Memory B cell (primary cell): ENCODE measurements around the gene B3GNT5.
"Not testable (repeated sequence)": the region's sequence is repeated elsewhere in the genome, so short reads cannot be mapped to it uniquely, and the experiment has no call there.

ENCODE experiments used
- ATAC-seq: fragments of 150-1000 bp; cut with Tn5 transposase; 2 replicates; pipeline ENCODE4 v1.10.0; 2021; ENCODE audit warnings: low read depth, mild to moderate bottlenecking, moderate library complexity
- DNase-seq, 2 donors: peaks; one replicate each; pipeline ENCODE4 v3.0.0; 2022; ENCODE audit warnings: low spot score in 2 of 2
- H3K27ac Mint-ChIP-seq: one replicate; pipeline ENCODE4 v1.8.0; 2022; ENCODE audit warnings: mild to moderate bottlenecking, moderate library complexity, mixed read lengths
- H3K27me3 Mint-ChIP-seq: one replicate; pipeline ENCODE4 v1.8.0; 2022; ENCODE audit warnings: mixed read lengths
- H3K36me3 Mint-ChIP-seq: one replicate; pipeline ENCODE4 v1.8.0; 2022; ENCODE audit warnings: mild to moderate bottlenecking, mixed read lengths
- H3K4me1 Mint-ChIP-seq: one replicate; pipeline ENCODE4 v1.8.0; 2022; ENCODE audit warnings: mixed read lengths
- H3K4me3 Mint-ChIP-seq: one replicate; pipeline ENCODE4 v1.8.0; 2022; ENCODE audit warnings: mild to moderate bottlenecking, moderate library complexity, mixed read lengths
- H3K9me3 Mint-ChIP-seq: one replicate; pipeline ENCODE4 v1.8.0; 2022; ENCODE audit warnings: mixed read lengths

B3GNT5 gene

DNA sequence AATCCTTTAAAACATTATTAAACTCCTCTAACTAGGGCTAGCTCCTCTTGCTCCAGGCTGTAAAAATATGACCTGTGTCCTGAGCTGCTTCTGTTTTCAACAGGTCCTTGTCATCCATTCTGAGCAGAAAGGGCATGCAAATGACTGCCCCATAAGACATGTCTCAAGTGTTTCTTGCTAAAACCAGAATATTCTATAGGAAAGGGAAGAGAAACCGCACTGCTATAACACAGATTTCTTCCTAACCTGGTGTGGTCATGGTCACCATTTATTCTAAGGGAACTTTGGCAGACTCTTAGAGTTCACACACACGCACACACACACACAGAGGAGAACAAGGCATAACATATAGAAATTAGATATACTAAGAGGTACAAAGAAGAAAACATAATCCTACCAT lies 34.2 kb upstream of the B3GNT5 start:
- H3K9me3 Mint-ChIP-seq, result no peaks in the 10 kb centered on the region
- DNase-seq (no peak), ATAC-seq (no peak)
- no peaks in the 10 kb centered on the region for H3K36me3 Mint-ChIP-seq
- no peak overlapping the region for H3K27ac Mint-ChIP-seq
- H3K4me3 Mint-ChIP-seq, result no peak overlapping the region
- peaks cover 23% of the 10 kb centered on the region for H3K27me3 Mint-ChIP-seq
- H3K4me1 Mint-ChIP-seq, result peaks cover 4% of the 10 kb centered on the region

DNA sequence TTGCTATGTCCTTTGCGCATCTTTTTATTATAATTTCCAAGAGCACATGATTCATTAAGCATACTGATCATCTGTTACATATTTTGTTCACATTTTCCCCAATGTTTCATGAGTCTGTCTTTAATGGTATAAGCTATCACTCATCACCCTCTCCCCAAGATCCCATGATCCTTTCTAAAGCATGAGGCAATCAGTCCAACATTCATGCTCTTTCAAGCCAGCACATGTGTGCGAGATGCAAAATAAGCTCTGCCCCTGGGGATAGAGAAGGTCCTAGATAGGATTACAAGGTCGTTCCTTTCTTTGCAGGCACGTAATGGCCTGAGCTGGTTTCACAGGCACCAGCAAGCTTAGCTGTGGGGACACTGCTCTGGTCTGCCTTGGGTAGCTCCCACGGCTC lies 32.2 kb upstream of the B3GNT5 start:
- H3K36me3 Mint-ChIP-seq, result no peaks in the 10 kb centered on the region
- ATAC-seq (no peak), DNase-seq (no peak)
- H3K9me3 Mint-ChIP-seq, result no peaks in the 10 kb centered on the region
- peaks cover 22% of the 10 kb centered on the region for H3K27me3 Mint-ChIP-seq
- H3K4me1 Mint-ChIP-seq, result peaks cover 2% of the 10 kb centered on the region
- no peak overlapping the region for H3K27ac Mint-ChIP-seq
- no peak overlapping the region for H3K4me3 Mint-ChIP-seq

DNA sequence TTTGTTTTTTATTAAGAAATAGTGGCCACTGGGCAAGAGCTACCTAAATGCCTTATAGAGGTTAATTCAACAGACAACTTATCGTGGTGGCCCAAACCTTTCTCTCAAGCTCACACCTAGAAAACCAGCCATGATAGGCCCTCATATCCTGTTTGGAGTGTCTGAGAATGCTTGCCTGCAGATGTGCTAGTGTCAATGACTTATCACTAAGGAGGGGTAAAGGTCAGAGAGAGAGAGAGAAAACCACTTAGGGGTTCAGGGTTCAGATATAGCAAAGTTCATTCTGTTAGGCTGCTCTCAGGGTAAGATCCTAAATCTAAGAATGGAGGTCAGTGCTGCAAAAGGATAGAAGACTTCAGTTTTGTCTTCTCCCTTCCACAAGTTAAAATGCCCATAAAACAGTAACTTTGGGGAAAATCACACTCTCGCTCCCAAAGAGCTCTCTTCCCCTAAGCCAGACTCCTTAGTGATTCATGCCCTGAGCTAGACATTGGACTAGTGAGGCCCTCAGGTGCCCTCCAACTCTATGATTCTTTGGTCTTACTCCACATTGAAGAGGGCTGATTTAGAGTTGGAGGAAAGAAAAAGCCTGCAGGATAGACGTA lies 30.3 kb upstream of the B3GNT5 start:
- DNase-seq (no peak), ATAC-seq (no peak)
- no peaks in the 10 kb centered on the region for H3K9me3 Mint-ChIP-seq
- H3K4me1 Mint-ChIP-seq, result peaks cover 2% of the 10 kb centered on the region
- H3K4me3 Mint-ChIP-seq, result no peak overlapping the region
- peaks cover 20% of the 10 kb centered on the region for H3K27me3 Mint-ChIP-seq
- H3K27ac Mint-ChIP-seq, result no peak overlapping the region
- no peaks in the 10 kb centered on the region for H3K36me3 Mint-ChIP-seq

DNA sequence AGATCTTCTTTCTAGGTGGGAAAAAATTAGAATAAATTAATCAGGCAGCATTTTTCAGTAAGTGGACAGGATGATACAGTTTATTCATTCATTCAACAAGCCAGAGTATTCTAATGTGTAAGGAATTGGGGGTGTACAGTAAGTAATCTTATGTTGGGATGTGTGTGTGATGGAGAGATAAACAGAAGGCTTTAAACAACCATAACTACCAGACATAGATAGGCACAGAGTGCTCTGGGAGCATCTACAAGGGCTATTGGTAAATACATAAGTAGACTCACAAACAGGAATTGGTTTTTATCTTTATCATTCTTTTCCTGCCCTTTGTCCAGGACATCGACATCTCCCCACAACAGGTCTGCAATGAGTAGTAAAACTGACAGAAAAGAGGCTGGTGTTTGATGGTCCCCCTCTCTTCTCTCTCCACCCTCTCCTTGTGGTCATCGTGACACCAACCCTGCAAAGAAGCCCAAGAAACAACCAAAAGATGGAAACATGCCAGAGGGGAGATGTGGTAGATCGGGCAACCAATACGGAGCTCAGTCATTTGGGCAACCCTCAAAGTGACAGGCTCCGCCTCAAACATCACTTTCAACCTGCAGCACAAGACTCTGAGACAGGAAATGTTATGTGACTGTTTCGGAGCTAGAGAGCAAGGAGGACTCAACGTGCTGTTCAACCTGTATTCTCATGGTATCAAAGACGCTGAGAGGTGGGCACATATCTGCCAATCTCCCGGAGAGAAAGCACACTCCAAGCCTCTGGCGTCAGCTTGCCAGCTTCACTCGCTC lies 28.7 kb upstream of the B3GNT5 start:
- no peak overlapping the region for H3K4me3 Mint-ChIP-seq
- DNase-seq, result no peak
- no peaks in the 10 kb centered on the region for H3K36me3 Mint-ChIP-seq
- H3K27me3 Mint-ChIP-seq, result peaks cover 16% of the 10 kb centered on the region
- no peak for ATAC-seq
- H3K9me3 Mint-ChIP-seq, result no peaks in the 10 kb centered on the region
- H3K4me1 Mint-ChIP-seq, result peaks cover 2% of the 10 kb centered on the region
- no peak overlapping the region for H3K27ac Mint-ChIP-seq

DNA sequence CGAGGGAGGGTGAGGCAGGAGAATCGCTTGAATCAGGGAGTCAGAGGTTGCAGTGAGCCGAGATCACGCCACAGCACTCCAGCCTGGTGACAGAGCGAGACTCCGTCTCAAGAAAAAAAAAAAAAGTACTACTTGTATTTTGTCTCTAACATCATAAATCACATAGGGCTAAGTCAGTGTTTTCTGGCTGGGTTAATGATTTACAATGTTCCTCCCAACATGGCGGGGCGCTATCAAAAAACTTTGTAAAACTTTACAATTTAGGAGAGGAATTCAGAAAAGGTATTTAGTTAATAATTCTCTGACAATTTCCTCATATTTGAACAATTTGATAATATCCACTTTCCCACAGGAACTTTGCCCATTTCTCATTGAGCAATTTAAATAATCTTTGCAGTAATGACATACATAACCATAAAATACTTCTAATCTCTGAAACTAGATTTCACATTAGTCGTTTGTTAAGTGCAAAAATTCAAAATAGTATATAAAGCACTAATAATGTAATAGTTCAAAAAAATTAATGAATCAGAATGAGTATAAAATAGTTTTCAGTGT lies 26.6 kb upstream of the B3GNT5 start:
- Mint-ChIP-seq H3K9me3 (no peaks in the 10 kb centered on the region), H3K27ac (no peak overlapping the region), H3K36me3 (no peaks in the 10 kb centered on the region), H3K27me3 (peaks cover 12% of the 10 kb centered on the region), H3K4me1 (peaks cover 2% of the 10 kb centered on the region), H3K4me3 (no peak overlapping the region)
- DNase-seq (no peak), ATAC-seq (no peak)

DNA sequence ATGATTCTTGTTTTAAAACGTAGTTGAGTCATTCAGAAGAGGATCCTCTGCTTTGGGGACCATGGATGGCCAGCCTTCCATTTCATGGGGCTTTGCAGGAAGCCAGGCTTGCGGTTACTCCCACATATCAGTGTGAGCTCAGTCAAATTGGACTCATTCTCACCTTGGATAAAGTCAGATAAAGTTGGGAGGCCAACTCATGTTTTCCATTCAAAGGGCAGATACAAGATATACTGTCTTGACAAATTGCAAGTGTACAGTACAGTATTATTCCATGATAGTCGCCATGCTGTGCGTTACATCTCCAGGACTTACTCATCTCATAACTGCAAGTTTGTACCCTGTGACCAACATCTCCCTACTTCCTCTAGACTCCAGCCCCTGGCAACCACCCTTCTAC lies 25.5 kb upstream of the B3GNT5 start:
- peaks cover 10% of the 10 kb centered on the region for H3K27me3 Mint-ChIP-seq
- H3K4me1 Mint-ChIP-seq, result peaks cover 2% of the 10 kb centered on the region
- no peak overlapping the region for H3K4me3 Mint-ChIP-seq
- DNase-seq (no peak), ATAC-seq (no peak)
- H3K36me3 Mint-ChIP-seq, result no peaks in the 10 kb centered on the region
- no peaks in the 10 kb centered on the region for H3K9me3 Mint-ChIP-seq
- H3K27ac Mint-ChIP-seq, result no peak overlapping the region

DNA sequence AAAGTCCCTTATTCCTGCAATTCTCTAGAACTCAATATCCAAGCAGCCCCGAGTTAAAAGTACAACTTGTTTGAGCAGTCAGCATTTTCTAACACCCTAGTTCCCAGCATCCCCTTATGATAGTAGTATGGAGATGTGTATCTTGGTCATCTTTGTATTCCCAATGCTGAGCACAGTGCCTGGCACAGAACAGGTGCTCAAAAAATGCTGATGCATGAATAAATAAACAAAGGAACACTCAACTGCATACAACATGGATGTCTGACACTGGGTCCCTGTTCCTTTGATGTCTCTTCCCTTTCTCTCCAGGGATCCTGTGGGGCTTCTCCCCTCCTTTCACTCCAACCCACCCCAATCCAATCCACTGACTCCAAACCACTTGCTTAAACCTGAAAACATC lies 23.9 kb upstream of the B3GNT5 start:
- DNase-seq (no peak), ATAC-seq (no peak)
- peaks cover 2% of the 10 kb centered on the region for H3K4me1 Mint-ChIP-seq
- no peak overlapping the region for H3K4me3 Mint-ChIP-seq
- H3K27me3 Mint-ChIP-seq, result peaks cover 9% of the 10 kb centered on the region
- H3K27ac Mint-ChIP-seq, result no peak overlapping the region
- H3K36me3 Mint-ChIP-seq, result no peaks in the 10 kb centered on the region
- H3K9me3 Mint-ChIP-seq, result no peaks in the 10 kb centered on the region

DNA sequence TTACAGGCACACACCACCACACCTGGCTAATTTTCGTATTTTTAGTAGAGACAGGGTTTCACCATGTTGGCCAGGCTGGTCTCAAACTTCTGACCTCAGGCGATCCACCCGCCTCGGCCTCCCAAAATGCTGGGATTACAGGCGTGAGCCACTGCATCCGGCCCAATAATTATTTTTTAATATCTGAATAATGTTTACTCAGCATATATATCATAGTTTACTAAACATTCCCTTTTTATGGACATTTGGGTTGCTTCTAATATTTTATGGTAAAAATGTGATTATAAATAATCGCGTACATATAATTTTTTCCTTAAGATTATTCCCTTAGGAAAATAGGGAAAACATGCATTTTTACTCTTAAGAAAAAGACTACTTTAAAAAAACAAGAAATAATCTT lies 22.8 kb upstream of the B3GNT5 start:
- H3K9me3 Mint-ChIP-seq, result not testable (repeated sequence)

DNA sequence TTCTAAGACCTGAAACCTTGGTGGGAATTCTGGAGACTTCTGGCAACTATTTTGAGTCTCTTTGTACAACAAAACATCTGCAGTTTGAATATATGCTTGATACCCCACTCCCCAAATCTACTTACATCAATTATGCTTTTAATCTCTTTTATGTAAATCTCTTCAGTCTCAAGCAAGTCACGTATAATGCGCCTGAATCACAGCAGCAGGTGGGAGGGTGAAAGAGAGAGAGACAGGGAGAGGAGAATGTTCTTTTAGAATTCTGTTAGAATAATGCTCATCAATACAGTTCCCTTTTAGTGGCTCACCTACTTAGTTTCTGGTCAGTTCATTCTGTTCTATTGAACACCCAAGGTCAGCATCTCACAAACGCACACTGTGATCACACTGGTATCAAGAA lies 22.2 kb upstream of the B3GNT5 start:
- no peak overlapping the region for H3K4me3 Mint-ChIP-seq
- H3K4me1 Mint-ChIP-seq, result no peaks in the 10 kb centered on the region
- DNase-seq (no peak), ATAC-seq (no peak)
- no peaks in the 10 kb centered on the region for H3K9me3 Mint-ChIP-seq
- no peak overlapping the region for H3K27ac Mint-ChIP-seq
- H3K27me3 Mint-ChIP-seq, result peaks cover 3% of the 10 kb centered on the region
- no peaks in the 10 kb centered on the region for H3K36me3 Mint-ChIP-seq

More for the DNA sequence above, 22.8 kb upstream of the B3GNT5 start:
- not testable (repeated sequence) for ATAC-seq, H3K27me3 Mint-ChIP-seq, DNase-seq, H3K4me3 Mint-ChIP-seq, H3K27ac Mint-ChIP-seq, H3K4me1 Mint-ChIP-seq, H3K36me3 Mint-ChIP-seq

DNA sequence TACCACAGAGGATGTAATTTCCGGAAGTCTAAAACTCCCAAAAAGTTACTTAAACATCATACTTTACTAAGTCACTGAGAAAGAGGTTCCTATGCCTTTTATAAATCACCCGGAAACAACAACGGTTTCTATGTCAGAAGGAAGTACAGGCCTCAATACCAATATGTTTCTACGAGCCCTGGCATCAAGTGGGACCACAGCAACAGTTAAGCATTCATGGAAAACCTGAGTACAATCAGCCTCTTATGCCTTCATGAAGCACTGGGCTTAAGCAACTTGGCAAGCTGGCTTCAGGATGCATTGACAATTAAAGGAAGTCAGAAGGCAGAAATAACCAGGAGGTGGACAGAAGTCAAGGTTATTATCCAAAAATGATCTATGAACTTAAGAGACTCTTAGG lies 19.1 kb upstream of the B3GNT5 start:
- Mint-ChIP-seq H3K27me3 (peaks cover 2% of the 10 kb centered on the region), H3K36me3 (no peaks in the 10 kb centered on the region), H3K4me3 (no peak overlapping the region), H3K4me1 (no peaks in the 10 kb centered on the region), H3K27ac (no peak overlapping the region), H3K9me3 (no peaks in the 10 kb centered on the region)
- ATAC-seq (no peak), DNase-seq (no peak)

DNA sequence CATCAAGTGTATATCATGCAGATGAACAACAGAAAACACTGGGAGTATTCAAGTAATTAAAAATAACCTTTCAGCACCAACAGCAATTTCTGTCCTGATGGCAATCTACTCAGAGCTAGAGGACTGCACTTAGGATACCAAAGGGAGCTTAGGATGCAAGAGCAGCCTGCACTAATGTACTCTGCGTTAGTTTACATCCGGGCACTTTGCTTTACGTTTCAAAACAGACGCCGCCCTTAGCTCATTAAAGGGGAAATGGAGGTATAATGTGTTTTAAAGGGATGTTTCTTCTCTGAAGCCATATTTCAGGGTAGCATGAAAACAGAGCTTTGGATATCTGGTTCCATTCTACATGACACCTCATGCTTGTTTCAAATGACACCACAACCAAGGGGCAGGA lies 14.0 kb upstream of the B3GNT5 start:
- no peak overlapping the region for H3K4me3 Mint-ChIP-seq
- peaks cover 10% of the 10 kb centered on the region for H3K36me3 Mint-ChIP-seq
- peaks cover 11% of the 10 kb centered on the region for H3K27me3 Mint-ChIP-seq
- no peaks in the 10 kb centered on the region for H3K4me1 Mint-ChIP-seq
- ATAC-seq (no peak), DNase-seq (no peak)
- peaks cover 11% of the 10 kb centered on the region for H3K9me3 Mint-ChIP-seq
- H3K27ac Mint-ChIP-seq, result no peak overlapping the region

DNA sequence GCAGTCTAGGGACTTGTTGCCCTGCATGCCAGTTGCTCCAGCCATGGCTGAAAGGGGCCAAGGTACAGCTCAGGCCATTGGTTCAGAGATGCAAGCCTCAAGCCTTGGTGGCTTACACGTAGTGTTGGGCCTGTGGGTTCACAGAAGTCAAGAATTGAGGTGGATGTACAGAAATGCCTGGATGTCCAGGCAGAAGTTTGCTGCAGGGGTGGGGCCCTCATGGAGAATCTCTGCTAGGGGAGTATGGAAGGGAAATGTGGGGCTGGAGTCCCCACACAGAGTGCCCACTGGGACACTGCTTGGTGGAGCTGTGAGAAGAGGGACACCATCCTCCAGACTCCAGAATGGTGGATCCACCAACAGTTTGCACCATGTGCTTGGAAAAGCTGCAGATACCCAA lies 10.6 kb upstream of the B3GNT5 start:
- no peak for ATAC-seq
- H3K4me1 Mint-ChIP-seq, result no peaks in the 10 kb centered on the region
- H3K9me3 Mint-ChIP-seq, result peaks cover 11% of the 10 kb centered on the region
- no peak overlapping the region for H3K4me3 Mint-ChIP-seq
- no peak overlapping the region for H3K27ac Mint-ChIP-seq
- peaks cover 10% of the 10 kb centered on the region for H3K36me3 Mint-ChIP-seq
- peaks cover 17% of the 10 kb centered on the region for H3K27me3 Mint-ChIP-seq
- no peak for DNase-seq

DNA sequence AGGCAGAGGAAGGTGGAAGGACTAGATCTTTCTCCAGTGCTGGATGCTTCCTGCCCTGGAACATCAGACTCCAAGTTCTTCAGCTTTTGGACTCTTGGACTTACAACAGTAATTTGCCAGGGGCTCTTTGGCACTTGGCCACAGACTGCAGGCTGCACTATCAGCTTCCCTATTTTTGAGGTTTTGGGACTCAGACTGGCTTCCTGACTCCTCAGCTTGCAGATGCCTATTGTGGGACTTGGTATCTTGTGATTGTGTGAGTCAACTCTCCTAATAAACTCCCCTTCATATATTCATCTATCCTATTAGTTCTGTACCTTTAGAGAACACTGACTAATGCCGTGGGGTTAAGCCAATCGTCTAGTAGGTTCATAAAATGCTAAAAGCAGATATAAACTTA lies 8.8 kb upstream of the B3GNT5 start:
- H3K27ac Mint-ChIP-seq, result no peak overlapping the region
- peaks cover 11% of the 10 kb centered on the region for H3K9me3 Mint-ChIP-seq
- ATAC-seq (no peak), DNase-seq (no peak)
- no peak overlapping the region for H3K4me3 Mint-ChIP-seq
- peaks cover 2% of the 10 kb centered on the region for H3K4me1 Mint-ChIP-seq
- H3K36me3 Mint-ChIP-seq, result peaks cover 10% of the 10 kb centered on the region
- H3K27me3 Mint-ChIP-seq, result peaks cover 22% of the 10 kb centered on the region

DNA sequence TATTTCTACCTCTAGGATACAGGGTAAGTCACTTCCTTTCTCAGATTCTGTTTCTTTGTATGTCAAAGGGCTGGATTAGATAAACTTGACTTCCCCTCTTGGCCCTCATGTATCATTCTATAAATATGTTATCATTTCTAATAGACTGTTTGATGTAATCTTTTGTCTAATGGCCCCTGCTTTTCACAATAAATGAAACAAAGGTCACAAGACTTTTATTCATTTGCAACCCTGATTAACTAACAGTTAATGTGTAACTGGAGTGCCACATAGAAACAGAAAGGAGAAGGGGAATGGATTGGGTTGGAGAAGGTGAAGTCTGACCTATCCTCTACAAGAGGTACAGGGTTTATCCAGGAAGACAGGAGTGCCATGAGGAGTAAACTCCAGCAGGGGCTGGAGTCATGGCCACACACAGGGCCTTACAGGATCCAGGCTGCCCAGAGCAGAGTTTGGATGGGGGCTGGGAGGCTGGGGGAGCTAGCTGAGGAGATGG lies 8.0 kb upstream of the B3GNT5 start:
- no peak overlapping the region for H3K27ac Mint-ChIP-seq
- H3K4me1 Mint-ChIP-seq, result peaks cover 2% of the 10 kb centered on the region
- ATAC-seq, result no peak
- peaks cover 11% of the 10 kb centered on the region for H3K9me3 Mint-ChIP-seq
- H3K27me3 Mint-ChIP-seq, result peaks cover 20% of the 10 kb centered on the region
- no peak for DNase-seq
- H3K4me3 Mint-ChIP-seq, result no peak overlapping the region
- H3K36me3 Mint-ChIP-seq, result peaks cover 8% of the 10 kb centered on the region
